Measurements from ENCODE around the gene FOXR1. TPM values are rescaled to one million over a fixed set of nuclear protein-coding genes. Genes with fewer than 3 reads are reported as not detected.
A peak's percentile ranks its signal among the peaks of the same experiment; 100 is the strongest.

The FOXR1 gene
- total RNA-seq, 1 experiment from 2014 or later, result not detected

DNA sequence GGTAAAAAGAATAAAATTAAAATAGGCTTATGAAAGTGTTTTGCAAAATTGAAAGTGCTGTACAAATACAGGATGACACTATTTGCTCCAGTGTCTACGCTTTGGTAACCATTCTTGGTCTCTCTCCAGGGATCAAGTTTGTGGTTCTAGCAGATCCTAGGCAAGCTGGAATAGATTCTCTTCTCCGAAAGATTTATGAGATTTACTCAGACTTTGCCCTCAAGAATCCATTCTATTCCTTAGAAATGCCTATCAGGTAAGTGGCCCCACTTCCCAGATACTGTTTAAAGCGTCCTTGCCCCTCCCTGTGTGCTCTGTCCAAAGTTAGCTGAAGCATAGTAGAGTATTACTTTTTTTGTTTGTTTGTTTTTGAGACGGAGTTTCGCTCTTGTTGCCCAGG lies 50.1 kb downstream of the FOXR1 start (continued):
- TF ChIP-seq ATF1 (CRISPR knock-in tag; IDR thresholded peaks at IDR 0.05), result no peak
- TF ChIP-seq, protein P1, sequence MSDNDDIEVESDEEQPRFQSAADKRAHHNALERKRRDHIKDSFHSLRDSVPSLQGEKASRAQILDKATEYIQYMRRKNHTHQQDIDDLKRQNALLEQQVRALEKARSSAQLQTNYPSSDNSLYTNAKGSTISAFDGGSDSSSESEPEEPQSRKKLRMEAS (CRISPR knock-in tag; IDR thresholded peaks at IDR 0.05), result no peak
- TF ChIP-seq NFATC4 (CRISPR knock-in tag; IDR thresholded peaks at IDR 0.05), result no peak
- TF ChIP-seq E2F5 (CRISPR knock-in tag; IDR thresholded peaks at IDR 0.05), result no peak

DNA sequence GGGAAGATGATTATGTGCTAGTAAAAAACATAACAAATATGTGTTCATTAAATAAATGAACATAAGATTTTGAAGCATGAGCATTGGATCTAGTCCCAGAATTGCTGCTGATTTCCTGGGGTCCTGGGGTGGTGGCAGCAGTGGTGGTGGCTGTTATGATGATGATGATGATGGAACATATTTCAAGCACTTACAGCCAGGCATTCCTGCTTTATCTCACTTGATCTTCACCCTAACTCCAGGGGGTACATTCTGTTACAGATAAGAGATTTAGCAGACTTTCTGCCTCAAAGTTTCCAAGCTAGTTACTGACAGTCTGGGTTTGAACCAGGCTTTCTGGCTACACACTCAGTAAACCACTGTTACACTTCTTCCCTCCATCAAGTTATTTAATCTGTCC lies 52.2 kb downstream of the FOXR1 start:
- no peak for ATAC-seq
- H3K4me3 Mint-ChIP-seq, result no peak overlapping the region
- H3K27ac Mint-ChIP-seq, result peak overlapping the region; percentile 17; the same call in 1 of the 2 replicates
- H3K27me3 Mint-ChIP-seq (ENCODE audit: low read depth), result no peaks in the 10 kb centered on the region
- ChIA-PET CTCF (interaction anchor here (0.6 to 0.7 kb wide), 2 partner anchors 96 to 121 kb away, joined by 3 read pairs; no protein-coding TSS in a partner anchor), POLR2A (no interaction called here)
- H3K4me1 Mint-ChIP-seq, result peaks cover 13% of the 10 kb centered on the region
- peaks cover 56% of the 10 kb centered on the region for H3K36me3 Mint-ChIP-seq
- H3K9me3 Mint-ChIP-seq, result no peaks in the 10 kb centered on the region
- TF ChIP-seq FOXK1 (CRISPR knock-in tag; IDR thresholded peaks at IDR 0.05) (no peak), HMGA2 (CRISPR knock-in tag; IDR thresholded peaks at IDR 0.05) (no peak), ZNF396 (CRISPR knock-in tag; IDR thresholded peaks at IDR 0.05; ENCODE audit: borderline replicate concordance) (no peak), NFE2L1 (CRISPR knock-in tag; IDR thresholded peaks at IDR 0.05) (no peak), ESRRA (CRISPR knock-in tag; IDR thresholded peaks at IDR 0.05; ENCODE audit: borderline replicate concordance) (no peak), KAT7 (CRISPR knock-in tag; IDR thresholded peaks at IDR 0.05; ENCODE audit: borderline replicate concordance) (no peak), CDX4 (CRISPR knock-in tag; IDR thresholded peaks at IDR 0.05; ENCODE audit: borderline replicate concordance) (no peak), SMAD3 (CRISPR knock-in tag; IDR thresholded peaks at IDR 0.05; ENCODE audit: borderline replicate concordance) (no peak)
- DNase-seq (ENCODE audit: low spot score), result no peak

GRCh38 chr11:119024430-119025098 lies 53.0 kb downstream of the FOXR1 start:
- ChIA-PET POLR2A (no interaction called here), CTCF (interaction anchor here (0.5 to 0.7 kb wide), 3 partner anchors 11 to 120 kb away, joined by 3 to 6 read pairs (median 3); no protein-coding TSS in a partner anchor)
- Mint-ChIP-seq H3K27ac (no peak overlapping the region), H3K4me1 (peaks cover 20% of the 10 kb centered on the region), H3K4me3 (no peak overlapping the region), H3K9me3 (no peaks in the 10 kb centered on the region), H3K36me3 (peaks cover 60% of the 10 kb centered on the region), H3K27me3 (ENCODE audit: low read depth) (no peaks in the 10 kb centered on the region)
- DNase-seq (ENCODE audit: low spot score) (no peak), ATAC-seq (peak; percentile 11; the same call in 1 of the 2 replicates)
- TF ChIP-seq PREB (CRISPR knock-in tag; IDR thresholded peaks at IDR 0.05; ENCODE audit: borderline replicate concordance), result no peak
- no peak for TF ChIP-seq NR1H2 (CRISPR knock-in tag; IDR thresholded peaks at IDR 0.05)
- no peak for TF ChIP-seq ETV6 (CRISPR knock-in tag; IDR thresholded peaks at IDR 0.05)
- TF ChIP-seq ELF4 (CRISPR knock-in tag; IDR thresholded peaks at IDR 0.05; ENCODE audit: low read depth), result no peak
- TF ChIP-seq TP53 (CRISPR knock-in tag; IDR thresholded peaks at IDR 0.05), result no peak
- no peak for TF ChIP-seq NFYB (CRISPR knock-in tag; conservative IDR thresholded peaks at IDR 0.05; ENCODE audit: low read depth)
- no peak for TF ChIP-seq ZBTB21 (CRISPR knock-in tag; IDR thresholded peaks at IDR 0.05; ENCODE audit: borderline replicate concordance)
- no peak for TF ChIP-seq NFE2L1 (CRISPR knock-in tag; IDR thresholded peaks at IDR 0.05)
- no peak for TF ChIP-seq CDX4 (CRISPR knock-in tag; IDR thresholded peaks at IDR 0.05; ENCODE audit: borderline replicate concordance)
- TF ChIP-seq MYBL2 (CRISPR knock-in tag; IDR thresholded peaks at IDR 0.05), result no peak
- TF ChIP-seq TEAD1 (CRISPR knock-in tag; IDR thresholded peaks at IDR 0.05), result no peak
- TF ChIP-seq, protein P2, sequence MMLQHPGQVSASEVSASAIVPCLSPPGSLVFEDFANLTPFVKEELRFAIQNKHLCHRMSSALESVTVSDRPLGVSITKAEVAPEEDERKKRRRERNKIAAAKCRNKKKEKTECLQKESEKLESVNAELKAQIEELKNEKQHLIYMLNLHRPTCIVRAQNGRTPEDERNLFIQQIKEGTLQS (CRISPR knock-in tag; conservative IDR thresholded peaks at IDR 0.05), result no peak
- TF ChIP-seq, protein P3, sequence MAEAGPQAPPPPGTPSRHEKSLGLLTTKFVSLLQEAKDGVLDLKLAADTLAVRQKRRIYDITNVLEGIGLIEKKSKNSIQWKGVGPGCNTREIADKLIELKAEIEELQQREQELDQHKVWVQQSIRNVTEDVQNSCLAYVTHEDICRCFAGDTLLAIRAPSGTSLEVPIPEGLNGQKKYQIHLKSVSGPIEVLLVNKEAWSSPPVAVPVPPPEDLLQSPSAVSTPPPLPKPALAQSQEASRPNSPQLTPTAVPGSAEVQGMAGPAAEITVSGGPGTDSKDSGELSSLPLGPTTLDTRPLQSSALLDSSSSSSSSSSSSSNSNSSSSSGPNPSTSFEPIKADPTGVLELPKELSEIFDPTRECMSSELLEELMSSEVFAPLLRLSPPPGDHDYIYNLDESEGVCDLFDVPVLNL (CRISPR knock-in tag; IDR thresholded peaks at IDR 0.05; ENCODE audit: borderline replicate concordance, low read depth), result no peak
- no peak for TF ChIP-seq NFATC4 (CRISPR knock-in tag; IDR thresholded peaks at IDR 0.05)
- no peak for TF ChIP-seq ZNF219 (CRISPR knock-in tag; IDR thresholded peaks at IDR 0.05; ENCODE audit: borderline replicate concordance)
- no peak for TF ChIP-seq ZNF416 (CRISPR knock-in tag; IDR thresholded peaks at IDR 0.05)
- TF ChIP-seq, protein P4, sequence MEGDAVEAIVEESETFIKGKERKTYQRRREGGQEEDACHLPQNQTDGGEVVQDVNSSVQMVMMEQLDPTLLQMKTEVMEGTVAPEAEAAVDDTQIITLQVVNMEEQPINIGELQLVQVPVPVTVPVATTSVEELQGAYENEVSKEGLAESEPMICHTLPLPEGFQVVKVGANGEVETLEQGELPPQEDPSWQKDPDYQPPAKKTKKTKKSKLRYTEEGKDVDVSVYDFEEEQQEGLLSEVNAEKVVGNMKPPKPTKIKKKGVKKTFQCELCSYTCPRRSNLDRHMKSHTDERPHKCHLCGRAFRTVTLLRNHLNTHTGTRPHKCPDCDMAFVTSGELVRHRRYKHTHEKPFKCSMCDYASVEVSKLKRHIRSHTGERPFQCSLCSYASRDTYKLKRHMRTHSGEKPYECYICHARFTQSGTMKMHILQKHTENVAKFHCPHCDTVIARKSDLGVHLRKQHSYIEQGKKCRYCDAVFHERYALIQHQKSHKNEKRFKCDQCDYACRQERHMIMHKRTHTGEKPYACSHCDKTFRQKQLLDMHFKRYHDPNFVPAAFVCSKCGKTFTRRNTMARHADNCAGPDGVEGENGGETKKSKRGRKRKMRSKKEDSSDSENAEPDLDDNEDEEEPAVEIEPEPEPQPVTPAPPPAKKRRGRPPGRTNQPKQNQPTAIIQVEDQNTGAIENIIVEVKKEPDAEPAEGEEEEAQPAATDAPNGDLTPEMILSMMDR (IDR thresholded peaks at IDR 0.05), result no peak

All from WTC11 (cell line).